Measurements from ENCODE around the gene NELFCD.

Gene NELFCD

DNA sequence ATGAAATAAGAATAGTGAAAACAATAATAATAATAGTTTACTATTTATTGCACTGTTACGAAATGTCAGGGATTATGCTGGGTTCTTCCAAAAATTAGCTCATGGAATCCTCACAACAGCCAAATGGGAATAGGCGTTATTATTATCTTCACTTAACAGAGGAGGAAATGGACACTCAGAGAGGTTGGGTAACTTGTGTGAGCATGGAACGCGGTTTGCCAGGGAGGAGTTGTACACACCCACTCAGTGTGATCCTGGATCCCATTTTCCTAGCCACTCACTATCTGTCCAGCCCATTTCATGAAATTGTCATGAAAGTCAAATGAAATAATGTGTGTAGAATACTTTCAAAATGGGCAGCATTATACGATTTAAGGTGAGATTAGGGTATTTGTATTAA is 4.6 kb downstream of the NELFCD start:
- no peaks in the 10 kb centered on the region for H3K9me2 ChIP-seq (replicated peaks; ENCODE audit: insufficient read depth, low read length)
- H3K9ac ChIP-seq (ENCODE audit: low read length) = no peak overlapping the region
- 0 out of 2 replicates have a peak, but pooled peaks cover 4% of the 10 kb centered on the region for H3F3A ChIP-seq (ENCODE audit: insufficient read depth)
- TF ChIP-seq, protein P1, sequence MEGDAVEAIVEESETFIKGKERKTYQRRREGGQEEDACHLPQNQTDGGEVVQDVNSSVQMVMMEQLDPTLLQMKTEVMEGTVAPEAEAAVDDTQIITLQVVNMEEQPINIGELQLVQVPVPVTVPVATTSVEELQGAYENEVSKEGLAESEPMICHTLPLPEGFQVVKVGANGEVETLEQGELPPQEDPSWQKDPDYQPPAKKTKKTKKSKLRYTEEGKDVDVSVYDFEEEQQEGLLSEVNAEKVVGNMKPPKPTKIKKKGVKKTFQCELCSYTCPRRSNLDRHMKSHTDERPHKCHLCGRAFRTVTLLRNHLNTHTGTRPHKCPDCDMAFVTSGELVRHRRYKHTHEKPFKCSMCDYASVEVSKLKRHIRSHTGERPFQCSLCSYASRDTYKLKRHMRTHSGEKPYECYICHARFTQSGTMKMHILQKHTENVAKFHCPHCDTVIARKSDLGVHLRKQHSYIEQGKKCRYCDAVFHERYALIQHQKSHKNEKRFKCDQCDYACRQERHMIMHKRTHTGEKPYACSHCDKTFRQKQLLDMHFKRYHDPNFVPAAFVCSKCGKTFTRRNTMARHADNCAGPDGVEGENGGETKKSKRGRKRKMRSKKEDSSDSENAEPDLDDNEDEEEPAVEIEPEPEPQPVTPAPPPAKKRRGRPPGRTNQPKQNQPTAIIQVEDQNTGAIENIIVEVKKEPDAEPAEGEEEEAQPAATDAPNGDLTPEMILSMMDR (IDR thresholded peaks at IDR 0.05; ENCODE audit: insufficient read depth, low read length, poor library complexity, severe bottlenecking) = no peak
- TF ChIP-seq EZH2phosphoT487 (conservative IDR thresholded peaks at IDR 0.05; ENCODE audit: low read length) = no peak
- H2AFZ ChIP-seq (ENCODE audit: low read depth, low read length, severe bottlenecking) = no peak overlapping the region
- peaks cover 4% of the 10 kb centered on the region; the same call in 1 of the 2 replicates for H4K20me1 ChIP-seq (ENCODE audit: low read depth, low read length)
- no peaks in the 10 kb centered on the region for H3K27me3 ChIP-seq (ENCODE audit: low read length)
- H3K4me2 ChIP-seq (ENCODE audit: low read depth, low read length, poor library complexity, severe bottlenecking) = no peak overlapping the region
- H3K36me3 ChIP-seq (ENCODE audit: low read length) = peaks cover 19% of the 10 kb centered on the region
- H3K9me3 ChIP-seq (ENCODE audit: insufficient read depth, low read length) = no peaks in the 10 kb centered on the region
- no peak overlapping the region for H3K27ac ChIP-seq (ENCODE audit: low read depth, low read length)
- peaks cover 51% of the 10 kb centered on the region for H3K79me2 ChIP-seq (ENCODE audit: insufficient read depth, low read length)
- no peak overlapping the region for H3K4me3 ChIP-seq (ENCODE audit: insufficient read depth, low read length, poor library complexity, severe bottlenecking)

- H4K20me1 ChIP-seq (ENCODE audit: low read depth, low read length) = peaks cover 4% of the 10 kb centered on the region; the same call in 1 of the 2 replicates
- H3F3A ChIP-seq (ENCODE audit: insufficient read depth) = 0 out of 2 replicates have a peak, but pooled peaks cover 6% of the 10 kb centered on the region
- H3K9me2 ChIP-seq (replicated peaks; ENCODE audit: insufficient read depth, low read length) = no peaks in the 10 kb centered on the region
Measured at GRCh38 chr20:58986286-58986967, 5.4 kb downstream of the NELFCD start.

DNA sequence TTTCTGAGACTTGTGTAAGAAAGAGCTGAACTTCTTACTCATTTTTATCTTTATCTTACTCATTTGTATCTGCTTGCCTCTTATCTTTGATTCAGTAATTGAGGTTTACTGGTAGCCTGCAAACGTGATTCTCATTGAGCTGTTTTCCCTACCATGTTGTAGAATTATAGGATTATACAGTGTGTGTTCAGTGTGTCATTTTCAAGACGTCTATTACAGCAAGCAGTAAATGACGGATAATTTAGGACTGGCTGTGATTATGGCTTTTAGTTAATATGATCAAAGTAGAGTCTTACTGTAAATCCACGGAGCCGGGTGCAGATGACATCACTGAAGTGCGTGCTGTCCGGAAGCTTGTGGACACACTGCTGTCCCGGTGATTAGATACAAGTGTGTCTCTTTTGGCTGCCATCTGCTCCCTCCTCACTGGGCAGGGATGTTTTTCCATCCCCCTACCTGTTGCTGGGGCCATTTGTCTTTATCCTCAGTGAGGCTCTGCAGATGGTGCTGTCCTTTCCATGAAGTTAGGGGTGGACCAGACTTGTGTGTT is 6.0 kb downstream of the NELFCD start:
- peaks cover 4% of the 10 kb centered on the region; the same call in 1 of the 2 replicates for H4K20me1 ChIP-seq (ENCODE audit: low read depth, low read length)
- no peak overlapping the region for H3K27ac ChIP-seq (ENCODE audit: low read depth, low read length)
- TF ChIP-seq, protein P1 (IDR thresholded peaks at IDR 0.05; ENCODE audit: insufficient read depth, low read length, poor library complexity, severe bottlenecking) = no peak
- no peak for TF ChIP-seq EZH2phosphoT487 (conservative IDR thresholded peaks at IDR 0.05; ENCODE audit: low read length)
- H3K36me3 ChIP-seq (ENCODE audit: low read length) = peaks cover 19% of the 10 kb centered on the region
- no peak overlapping the region for H3K4me2 ChIP-seq (ENCODE audit: low read depth, low read length, poor library complexity, severe bottlenecking)
- H3K9me2 ChIP-seq (replicated peaks; ENCODE audit: insufficient read depth, low read length) = no peaks in the 10 kb centered on the region
- H3K9ac ChIP-seq (ENCODE audit: low read length) = no peak overlapping the region
- peaks cover 8% of the 10 kb centered on the region; the same call in 1 of the 2 replicates for H3F3A ChIP-seq (ENCODE audit: insufficient read depth)
- peaks cover 44% of the 10 kb centered on the region for H3K79me2 ChIP-seq (ENCODE audit: insufficient read depth, low read length)
- H3K9me3 ChIP-seq (ENCODE audit: insufficient read depth, low read length) = no peaks in the 10 kb centered on the region
- no peak overlapping the region for H2AFZ ChIP-seq (ENCODE audit: low read depth, low read length, severe bottlenecking)
- H3K4me3 ChIP-seq (ENCODE audit: insufficient read depth, low read length, poor library complexity, severe bottlenecking) = no peak overlapping the region
- no peaks in the 10 kb centered on the region for H3K27me3 ChIP-seq (ENCODE audit: low read length)

More at GRCh38 chr20:58986286-58986967, 5.4 kb downstream of the NELFCD start:
- TF ChIP-seq, protein P1 (IDR thresholded peaks at IDR 0.05; ENCODE audit: insufficient read depth, low read length, poor library complexity, severe bottlenecking) = no peak
- TF ChIP-seq EZH2phosphoT487 (conservative IDR thresholded peaks at IDR 0.05; ENCODE audit: low read length) = no peak
- peaks cover 50% of the 10 kb centered on the region for H3K79me2 ChIP-seq (ENCODE audit: insufficient read depth, low read length)
- no peak overlapping the region for H3K27ac ChIP-seq (ENCODE audit: low read depth, low read length)
- H3K4me2 ChIP-seq (ENCODE audit: low read depth, low read length, poor library complexity, severe bottlenecking) = no peak overlapping the region
- H2AFZ ChIP-seq (ENCODE audit: low read depth, low read length, severe bottlenecking) = no peak overlapping the region
- H3K4me3 ChIP-seq (ENCODE audit: insufficient read depth, low read length, poor library complexity, severe bottlenecking) = no peak overlapping the region
- H3K27me3 ChIP-seq (ENCODE audit: low read length) = no peaks in the 10 kb centered on the region
- H3K9ac ChIP-seq (ENCODE audit: low read length) = no peak overlapping the region
- no peaks in the 10 kb centered on the region for H3K9me3 ChIP-seq (ENCODE audit: insufficient read depth, low read length)
- H3K36me3 ChIP-seq (ENCODE audit: low read length) = peaks cover 19% of the 10 kb centered on the region

Data from SU-DHL-6 (cell line).